NOMO-1 treated with dmso at 0.1 percent for 144 hours (cell line): ENCODE data around the gene RRAGC.

Experiments used
- DNase-seq: peaks from one replicate; lab custom pipeline; 2025; ENCODE audit not compliant: unreplicated experiment; lab: John Stamatoyannopoulos, UW

The RRAGC gene, protein sequence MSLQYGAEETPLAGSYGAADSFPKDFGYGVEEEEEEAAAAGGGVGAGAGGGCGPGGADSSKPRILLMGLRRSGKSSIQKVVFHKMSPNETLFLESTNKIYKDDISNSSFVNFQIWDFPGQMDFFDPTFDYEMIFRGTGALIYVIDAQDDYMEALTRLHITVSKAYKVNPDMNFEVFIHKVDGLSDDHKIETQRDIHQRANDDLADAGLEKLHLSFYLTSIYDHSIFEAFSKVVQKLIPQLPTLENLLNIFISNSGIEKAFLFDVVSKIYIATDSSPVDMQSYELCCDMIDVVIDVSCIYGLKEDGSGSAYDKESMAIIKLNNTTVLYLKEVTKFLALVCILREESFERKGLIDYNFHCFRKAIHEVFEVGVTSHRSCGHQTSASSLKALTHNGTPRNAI

DNA sequence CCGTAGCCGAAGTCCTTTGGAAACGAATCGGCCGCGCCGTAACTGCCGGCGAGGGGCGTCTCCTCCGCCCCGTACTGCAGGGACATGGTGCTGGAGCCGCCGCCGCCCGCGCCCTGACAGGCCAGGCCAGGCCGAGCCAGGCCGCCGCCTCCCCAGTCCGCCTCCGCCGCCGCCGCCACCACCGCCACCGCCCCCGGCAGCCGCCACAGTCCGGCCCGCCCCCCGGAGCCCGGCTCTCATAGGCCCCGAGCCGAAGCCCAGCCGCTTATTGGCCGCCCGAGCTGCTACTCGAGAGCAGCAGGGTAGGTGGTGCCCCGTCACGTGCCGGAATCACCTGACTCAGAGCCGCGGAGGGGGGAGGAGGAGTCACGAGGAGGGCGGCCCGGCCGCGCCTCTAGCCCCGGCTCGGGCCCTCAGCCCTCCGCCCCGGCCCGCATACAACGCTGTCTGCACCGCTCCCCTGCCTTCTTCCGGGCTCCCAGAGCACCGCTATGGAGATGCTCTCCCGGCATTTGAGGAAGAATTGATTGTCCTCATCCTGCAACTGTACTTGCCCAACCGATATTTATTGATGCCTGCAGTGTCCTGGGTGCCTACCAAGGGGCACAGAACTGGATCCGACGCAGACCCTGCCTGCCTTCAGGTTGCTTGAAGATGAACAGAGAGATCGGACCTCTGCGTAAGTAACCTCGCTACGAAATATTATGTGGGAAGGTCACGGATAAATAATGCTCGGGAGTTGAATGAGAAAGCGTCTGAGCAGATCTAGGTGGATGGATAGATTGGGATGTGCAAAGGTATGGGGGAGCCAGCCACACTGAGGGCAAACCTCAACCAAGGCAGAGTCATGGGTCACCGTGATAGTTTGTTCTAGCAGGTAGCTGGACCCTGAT, at the start of gene RRAGC:
Gene RRAGC (minus strand): TSS at position 212 of the 893 bp plus-strand sequence. CDS start 126 bp downstream, at position 86.
- peak; percentile 96 for DNase-seq

DNA sequence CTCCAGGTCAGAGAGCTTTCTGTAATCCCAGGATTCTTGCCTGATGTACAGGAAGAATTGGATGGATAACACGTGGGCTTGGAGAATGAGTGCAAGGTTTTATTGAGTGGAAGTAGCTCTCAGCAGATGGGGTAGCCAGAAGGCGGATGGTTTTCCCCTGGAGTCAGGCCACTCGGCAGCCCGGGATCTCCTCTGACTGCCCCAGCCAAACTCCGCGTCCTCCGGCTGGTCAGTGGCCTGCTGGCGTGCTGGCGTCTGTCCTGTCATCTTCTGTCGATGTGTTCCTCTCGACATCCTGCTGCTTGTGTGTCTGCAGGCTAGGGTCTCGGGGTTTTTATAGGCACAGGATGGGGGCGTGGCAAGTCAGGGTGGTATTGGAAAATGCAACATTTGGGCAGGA, 49.2 kb upstream of the RRAGC start:
- no peak for DNase-seq

DNA sequence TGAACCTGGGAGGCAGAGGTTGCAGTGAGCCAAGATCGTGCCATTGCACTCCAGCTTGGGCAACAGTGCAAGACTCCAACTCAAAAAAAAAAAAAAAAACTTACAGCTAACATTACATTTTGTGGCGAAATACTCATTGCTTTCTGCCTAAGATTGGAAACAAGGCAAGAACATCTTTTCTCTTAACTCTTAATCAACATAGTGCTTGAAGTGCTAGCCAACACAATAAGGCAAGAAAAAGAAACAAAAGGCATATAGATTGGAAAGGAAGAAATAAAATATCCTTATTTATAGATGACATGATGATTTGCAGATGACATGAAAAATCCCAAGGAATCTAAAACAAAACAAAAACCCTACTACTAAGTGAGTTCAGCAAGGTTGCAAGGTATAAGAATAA, 46.4 kb upstream of the RRAGC start:
- DNase-seq = no peak

DNA sequence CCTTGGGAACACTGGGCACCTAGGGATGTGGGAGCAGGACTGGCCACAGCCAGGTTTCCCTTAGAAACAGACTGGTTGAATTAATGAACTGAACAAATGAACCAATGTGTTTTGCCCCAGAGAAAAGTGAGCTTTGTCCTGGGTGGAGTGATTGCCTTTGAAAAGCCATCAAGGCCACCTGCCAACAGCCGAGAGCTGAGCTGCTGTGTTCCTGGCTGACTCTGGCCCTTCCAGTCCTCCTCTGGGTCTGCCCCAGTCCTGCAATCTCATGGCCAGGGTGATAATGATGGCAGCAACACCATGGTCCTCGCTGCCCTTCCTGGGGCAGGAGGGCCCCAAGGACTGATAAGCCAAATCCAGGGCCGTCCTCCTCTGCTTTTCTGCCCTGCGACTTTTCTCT, 40.0 kb upstream of the RRAGC start:
- DNase-seq = no peak

DNA sequence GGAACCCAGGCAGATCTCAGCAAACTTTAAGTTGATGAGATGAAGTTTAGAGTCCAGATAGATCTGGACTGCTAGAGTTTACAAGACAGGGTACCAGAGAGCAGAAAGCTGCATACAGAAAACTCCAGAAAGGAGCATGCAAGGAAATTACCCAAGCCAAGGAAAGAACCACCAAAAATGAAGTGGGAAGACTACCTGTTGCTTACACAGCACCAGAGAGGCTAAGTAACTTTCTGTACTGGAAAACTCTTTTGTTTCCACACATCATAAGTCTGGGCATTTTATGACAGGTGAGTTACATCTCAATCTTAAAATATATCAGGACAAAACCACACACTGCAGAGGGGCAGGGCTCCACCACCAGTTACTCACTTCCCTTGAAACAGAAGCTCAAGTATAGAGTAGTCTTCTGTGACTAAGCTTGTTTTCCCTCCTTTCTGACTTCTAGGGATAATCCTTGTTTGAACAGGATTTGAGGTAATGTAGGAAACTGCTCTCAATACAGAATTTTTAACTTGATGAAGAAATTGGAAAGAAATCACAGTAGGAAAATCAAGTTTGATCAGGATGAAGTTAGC, 39.2 kb upstream of the RRAGC start:
- DNase-seq = no peak

DNA sequence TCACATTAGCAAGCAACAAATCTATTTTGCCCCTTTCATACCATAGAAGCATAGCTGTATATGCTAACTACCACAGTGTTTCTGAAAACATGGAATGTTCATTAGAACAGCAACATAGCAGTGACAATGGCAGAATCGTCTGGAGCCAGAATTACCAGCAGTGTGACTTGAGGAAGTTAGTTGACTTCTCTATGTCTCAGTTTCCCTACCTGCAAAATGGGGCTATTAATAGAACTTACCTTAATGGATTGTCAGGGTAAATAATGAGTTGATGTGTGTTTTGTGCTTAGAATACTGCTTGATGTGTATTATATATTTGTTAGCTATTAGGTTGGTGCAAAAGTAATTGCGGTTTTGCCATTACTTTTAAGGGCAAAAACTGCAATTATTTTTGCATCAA, 36.6 kb upstream of the RRAGC start:
- DNase-seq = no peak

DNA sequence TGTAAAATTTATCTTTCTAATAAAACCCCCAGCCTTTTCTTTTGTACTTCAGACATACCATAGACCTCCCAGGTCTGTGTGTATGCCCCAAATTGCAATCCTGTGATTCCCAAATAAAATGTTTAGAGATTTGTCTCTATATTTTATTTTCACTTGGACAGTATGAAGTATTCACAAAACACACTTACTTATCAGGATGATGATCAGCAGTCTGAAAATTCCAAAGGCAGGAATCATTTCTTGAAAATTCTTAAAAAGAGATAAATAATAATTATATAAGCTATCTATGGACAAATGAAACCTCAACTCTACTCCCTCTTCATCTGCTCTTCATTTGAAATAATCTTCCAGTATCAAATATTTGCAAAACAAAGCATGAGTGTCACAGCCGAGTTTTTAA, 33.4 kb upstream of the RRAGC start:
- DNase-seq = no peak

DNA sequence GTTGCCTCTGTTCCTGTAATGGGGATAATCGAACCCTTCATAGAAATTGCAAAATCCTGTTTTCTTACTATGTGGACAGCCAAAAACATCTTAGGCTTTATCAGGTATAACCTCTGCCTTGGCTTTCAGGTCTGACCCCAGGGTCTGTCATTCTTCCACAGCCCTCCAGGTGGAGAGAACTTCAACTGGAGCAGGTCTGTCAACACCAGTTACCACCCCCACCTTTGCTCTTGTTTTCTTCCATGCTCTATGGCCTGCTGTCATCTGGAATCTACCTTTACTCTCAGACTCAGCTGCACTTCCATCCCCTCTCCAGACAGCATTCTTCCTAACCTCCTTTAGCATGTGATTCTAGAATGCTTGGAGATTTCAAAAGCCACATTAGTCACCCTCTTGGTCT, 32.2 kb upstream of the RRAGC start:
- DNase-seq = no peak

DNA sequence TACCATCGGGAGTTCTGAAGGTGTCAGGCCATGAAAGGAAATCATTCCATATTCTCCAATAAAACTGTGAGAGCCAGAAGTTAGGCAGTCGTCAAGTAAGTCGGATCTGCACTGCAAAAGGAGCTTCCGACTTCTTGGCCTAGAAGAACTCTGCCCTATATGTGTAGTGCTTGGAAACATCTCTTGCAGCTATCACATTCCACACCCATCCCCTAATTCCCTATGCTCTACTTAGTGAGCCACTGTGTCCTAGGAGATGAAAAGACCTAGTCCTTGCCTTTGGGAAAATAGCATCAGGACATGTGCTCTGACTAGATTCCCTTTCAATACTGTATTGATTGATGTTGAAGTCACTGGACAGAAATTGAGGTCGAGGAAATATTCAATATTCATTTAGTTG, 30.0 kb upstream of the RRAGC start:
- DNase-seq = no peak

DNA sequence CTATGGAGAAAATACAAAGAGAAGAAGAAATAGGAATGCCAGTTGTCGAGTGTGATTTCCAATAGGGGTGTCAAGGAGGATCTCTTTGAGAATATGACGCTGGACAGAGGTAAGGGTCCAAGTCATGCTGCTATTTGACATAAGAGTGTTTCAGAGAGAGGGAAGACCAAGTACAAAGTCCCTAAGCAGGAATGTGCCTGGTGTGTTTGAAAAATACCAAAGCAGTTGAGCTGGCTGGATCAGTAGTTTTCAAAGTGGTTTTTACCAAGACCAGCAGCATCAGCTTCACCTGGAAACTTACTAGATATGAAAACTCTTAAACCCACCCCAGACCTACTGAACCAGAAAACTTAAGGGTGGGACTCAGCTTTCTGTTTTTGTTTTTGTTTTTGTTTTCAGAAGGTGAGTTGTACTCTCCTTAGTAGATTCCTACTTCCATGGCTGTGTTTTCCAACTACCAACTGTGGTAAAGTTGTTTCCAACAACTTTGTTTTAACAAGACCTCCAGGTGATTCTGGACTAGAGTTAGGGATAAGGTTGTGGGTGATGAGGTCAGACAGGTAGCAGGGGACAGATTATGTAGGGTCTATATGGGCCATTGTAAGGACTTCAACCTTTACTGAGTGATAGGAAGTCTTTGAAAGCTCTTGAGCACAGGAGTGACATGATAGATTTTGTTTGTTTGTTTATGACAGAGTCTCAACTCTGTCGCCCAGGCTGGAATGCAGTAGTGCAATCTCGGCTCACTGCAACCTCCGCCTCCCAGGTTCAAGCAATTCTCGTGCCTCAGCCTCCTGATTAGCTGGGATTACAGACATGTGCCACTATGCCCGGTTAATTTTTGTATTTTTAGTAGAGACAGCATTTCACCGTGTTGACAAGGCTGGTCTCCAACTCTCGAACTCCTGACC, 29.1 kb upstream of the RRAGC start:
- no peak for DNase-seq

DNA sequence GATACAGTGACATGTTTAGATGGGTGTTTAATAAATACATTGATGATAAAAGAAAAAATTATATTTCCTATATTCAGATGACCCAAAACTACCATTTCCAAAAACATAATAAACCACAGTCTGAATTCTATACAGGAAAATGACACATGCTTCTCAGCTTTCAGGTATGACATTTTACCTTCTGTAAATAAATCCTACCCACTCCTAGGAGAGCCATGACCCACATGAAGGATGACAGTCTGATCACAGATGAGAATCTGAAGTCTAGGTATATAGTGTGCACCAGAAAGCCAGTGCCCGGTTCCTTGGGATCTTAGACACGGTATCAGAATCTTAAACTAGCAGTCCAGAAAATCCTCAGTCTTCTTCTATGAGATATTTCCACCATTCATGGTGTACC, 25.5 kb upstream of the RRAGC start:
- no peak for DNase-seq

DNA sequence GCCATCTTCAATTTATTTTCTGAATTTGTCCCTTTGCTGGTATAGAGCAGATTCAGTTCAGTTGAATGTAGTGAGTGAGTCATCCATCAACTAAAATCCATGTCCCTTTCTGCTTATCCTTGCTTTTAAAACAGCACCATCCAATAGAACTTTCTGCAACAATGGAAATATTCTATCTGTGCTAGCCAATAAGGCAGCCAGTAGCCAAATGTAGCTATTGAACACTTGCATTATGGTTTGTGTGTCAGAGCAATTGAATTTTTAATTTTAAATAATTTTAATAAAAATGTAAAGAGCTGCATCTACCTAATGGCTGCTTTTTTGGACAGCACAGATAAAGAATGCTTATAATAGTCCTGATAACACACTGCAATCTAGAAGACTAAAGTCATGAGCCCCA, 21.9 kb upstream of the RRAGC start, which contains the start of gene GJA9:
Gene GJA9 (minus strand): TSS at position 101 of the 400 bp plus-strand sequence. CDS start 5,489 bp downstream, outside the sequence.
- DNase-seq = no peak

DNA sequence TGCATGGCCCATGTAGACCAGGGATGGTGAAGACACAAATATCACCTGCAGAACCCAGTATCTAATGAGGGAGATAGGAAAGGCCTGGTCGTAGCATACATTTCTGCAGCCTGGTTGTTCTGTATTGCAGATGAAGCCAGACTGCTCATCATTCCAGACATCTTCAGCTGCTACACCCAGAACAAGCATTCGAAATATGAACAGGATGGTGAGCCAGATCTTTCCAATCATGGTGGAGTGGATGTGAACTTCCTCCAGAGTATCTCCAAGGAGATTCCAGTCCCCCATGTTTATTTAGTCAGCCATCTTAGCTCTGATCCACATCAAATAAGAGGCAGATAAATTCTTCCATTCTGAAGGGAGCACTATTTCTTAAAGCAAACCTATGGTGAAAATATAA, 16.2 kb upstream of the RRAGC start:
- DNase-seq = no peak

DNA sequence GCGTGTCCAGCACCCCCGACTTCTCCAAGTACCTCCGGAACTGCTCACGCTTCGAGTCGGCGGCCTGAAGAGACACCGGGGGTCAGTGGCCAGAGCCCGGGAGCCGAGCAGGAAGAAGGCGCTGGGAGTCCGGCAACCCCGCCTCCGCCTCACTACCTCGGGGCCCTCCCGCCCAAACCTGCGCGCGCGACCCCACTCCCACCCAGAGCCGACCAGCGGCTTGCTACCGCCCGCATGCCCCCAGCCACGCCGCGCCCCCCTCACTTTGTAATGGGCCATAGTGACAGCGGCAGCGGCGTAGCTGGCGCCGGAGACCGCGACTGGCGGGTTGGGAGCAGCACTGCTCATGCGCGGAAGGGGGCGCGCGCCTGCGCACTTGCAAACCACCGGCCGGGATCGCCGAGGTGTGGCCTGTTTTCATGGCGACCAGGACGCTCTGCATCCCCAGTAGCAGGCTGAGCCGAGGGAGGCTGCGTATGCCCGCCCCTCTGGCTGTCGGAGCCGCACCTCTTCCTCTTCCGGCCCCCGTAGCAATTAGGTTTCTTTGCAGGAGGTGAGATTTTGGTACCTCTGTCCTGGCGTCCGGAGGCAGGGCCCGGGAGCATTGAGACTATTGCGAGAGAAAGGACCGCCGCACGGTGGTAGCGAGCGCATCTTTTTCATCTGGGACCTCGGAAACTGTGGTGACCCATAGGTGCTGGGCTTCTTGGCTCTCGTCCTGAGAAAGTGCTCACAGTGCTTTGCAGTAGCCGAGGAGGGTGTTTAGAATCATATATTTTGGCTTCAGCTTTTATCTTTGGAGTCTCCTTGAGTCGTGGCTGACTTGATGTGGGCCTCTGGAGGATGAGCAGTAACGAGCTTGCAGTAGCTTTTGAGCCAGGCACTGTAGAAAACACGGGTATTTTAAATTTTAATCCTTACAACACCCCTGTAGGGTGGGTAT, 13.7 kb upstream of the RRAGC start, which contains the start of gene MYCBP:
Gene MYCBP (minus strand): TSS at position 322 of the 943 bp plus-strand sequence. CDS start 43 bp downstream, at position 279.
- peak; percentile 94 for DNase-seq

DNA sequence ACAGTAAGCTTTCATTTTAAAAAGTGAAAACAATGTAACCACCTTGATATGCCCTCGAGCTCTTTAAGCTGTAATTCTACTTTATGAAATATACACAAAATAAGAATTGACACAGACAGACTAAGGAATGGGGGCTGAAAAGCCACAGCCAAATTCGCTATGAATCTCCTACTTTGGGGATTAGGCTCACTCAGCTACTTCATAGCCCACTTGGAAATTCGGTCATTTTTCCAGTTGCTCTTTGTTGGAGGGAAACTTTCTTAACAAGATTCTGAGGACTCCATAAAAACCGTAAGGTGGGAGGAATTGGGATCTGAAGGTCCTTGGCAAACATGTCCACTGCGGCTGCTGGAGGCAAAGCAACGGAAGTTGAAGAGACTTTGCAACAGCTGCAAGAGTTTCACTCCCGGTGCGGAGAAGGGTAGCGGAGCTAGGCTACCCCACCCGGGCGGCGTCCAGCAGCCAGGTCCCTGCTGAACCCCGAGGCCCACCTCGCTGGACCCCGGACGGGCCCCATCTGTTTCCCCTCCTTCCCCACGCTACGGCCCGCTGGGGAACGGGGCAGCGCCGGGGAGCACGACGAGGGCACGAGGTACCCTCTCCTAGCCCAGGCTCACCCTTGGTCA, 12.9 kb upstream of the RRAGC start:
- DNase-seq = no peak

DNA sequence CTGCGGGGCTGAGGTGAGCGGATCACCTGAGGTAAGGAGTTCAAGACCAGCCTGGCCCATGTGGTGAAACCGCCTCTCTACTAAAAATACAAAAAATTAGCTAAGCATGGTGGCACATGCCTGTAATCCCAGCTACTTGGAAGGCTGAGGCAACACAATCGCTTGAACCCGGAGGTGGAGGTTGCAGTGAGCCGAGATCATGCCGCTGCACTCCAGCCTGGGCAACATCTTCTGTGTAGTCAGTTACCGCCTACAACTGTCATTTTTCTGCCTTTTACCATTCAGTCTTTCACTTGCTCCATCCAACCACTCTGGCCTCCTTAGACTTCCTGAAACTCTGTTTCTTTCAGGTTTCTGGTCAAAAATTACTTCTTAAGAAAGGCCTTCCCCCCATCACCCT, 11.4 kb upstream of the RRAGC start:
- DNase-seq = no peak

DNA sequence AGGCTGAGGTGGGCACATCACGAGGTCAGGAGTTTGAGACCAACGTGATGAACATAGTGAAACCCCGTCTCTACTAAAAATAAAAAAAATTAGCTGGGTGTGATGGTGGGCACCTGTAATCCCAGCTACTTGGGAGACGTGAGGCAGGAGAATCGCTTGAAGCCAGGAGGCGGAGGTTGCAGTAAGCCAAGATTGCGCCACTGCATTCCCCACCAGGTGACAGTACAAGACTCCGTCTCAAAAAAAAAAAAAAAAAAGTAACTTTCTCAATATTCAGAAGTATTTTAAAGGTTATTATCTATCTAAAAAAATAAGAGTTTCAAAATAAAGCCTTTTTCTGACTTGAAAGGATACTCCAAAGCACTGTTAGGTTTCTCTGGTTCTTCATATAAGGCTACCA, 7.6 kb upstream of the RRAGC start:
- no peak for DNase-seq

DNA sequence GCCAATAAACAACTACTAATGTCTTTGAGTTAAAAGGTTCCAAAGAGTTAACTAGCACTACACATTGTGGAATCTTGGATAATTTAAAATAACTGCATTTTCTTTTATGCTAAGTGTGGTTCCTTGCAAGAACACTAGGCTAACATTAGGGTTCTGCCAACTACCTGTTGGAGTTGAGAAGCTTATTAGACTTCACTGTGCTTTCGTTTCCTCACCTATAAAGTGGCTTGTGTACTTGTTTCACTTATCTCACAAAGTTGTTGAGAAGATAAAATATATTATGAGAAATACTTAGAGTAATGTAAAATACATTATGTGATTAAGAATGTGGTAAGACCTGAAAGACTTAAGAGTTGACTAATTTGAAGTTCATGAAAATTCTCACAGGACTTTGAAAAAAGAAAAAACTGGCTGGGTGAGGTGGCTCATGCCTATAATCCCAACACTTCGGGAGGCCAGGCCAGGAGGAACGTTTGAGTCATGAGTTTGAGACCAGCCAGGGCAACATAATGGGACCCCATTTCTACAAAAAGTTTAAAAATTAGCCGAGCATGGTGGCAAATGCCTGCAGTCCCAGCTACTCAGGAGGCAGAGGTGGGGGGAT, 5.6 kb upstream of the RRAGC start:
- DNase-seq = no peak

DNA sequence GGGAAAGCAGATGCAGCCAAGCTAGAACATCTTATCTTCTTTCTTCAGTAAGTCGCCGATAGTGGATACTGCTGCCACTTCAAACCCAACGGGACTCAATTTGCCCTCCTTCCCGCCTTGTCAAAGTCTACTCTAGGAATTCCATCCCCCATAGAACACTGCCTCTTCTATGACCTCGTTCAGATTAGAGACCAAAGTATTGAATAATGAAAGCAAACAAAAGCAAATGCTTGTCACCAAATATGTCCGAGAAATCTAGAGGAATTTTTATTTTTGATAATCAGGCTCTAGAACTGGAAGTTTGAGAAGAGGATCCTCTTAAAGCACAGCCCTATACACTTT, 853 bp upstream of the RRAGC start:
- DNase-seq = no peak
